Neuronal stem cell (in vitro differentiated cells): ENCODE measurements around the gene SLC28A1.

Source experiments
- DNase-seq: peaks from one replicate; pipeline ENCODE4 v3.0.0-alpha.2; 2013; ENCODE audit warnings: low spot score
- H2AFZ ChIP-seq: one replicate; pipeline ENCODE4 v1.6.1; 2013; ENCODE audit warnings: mild to moderate bottlenecking, low read length, inconsistent platforms
- H2AK5ac ChIP-seq: 2 replicates; pipeline ENCODE4 v1.6.1; 2013; ENCODE audit warnings: low read depth, mild to moderate bottlenecking, inconsistent platforms, low read length, moderate library complexity, mixed read lengths
- H2BK120ac ChIP-seq: 2 replicates; pipeline ENCODE4 v1.6.1; 2013; ENCODE audit warnings: low read depth, mild to moderate bottlenecking, inconsistent platforms, low read length, moderate library complexity, mixed read lengths
- H2BK12ac ChIP-seq: one replicate; pipeline ENCODE4 v1.6.1; 2013; ENCODE audit warnings: low read length, inconsistent platforms
- H2BK15ac ChIP-seq: 2 replicates; pipeline ENCODE4 v1.6.1; 2013; ENCODE audit warnings: mild to moderate bottlenecking, low read length, inconsistent platforms, mixed read lengths
- H2BK5ac ChIP-seq: one replicate; pipeline ENCODE4 v1.6.1; 2013; ENCODE audit warnings: inconsistent platforms, mild to moderate bottlenecking, low read length, moderate library complexity
- H3K14ac ChIP-seq: one replicate; pipeline ENCODE4 v1.6.1; 2013; ENCODE audit warnings: low read length, inconsistent platforms
- H3K18ac ChIP-seq: 2 replicates; pipeline ENCODE4 v1.6.1; 2013; ENCODE audit warnings: low read length, inconsistent platforms
- H3K23ac ChIP-seq: 2 replicates; pipeline ENCODE4 v1.6.1; 2013; ENCODE audit warnings: low read depth, mild to moderate bottlenecking, mixed read lengths, low read length, inconsistent platforms; ENCODE audit not compliant: poor library complexity
- H3K27ac ChIP-seq: replicated peaks from 3 replicates; pipeline ENCODE4 v1.5.1; 2013; ENCODE audit warnings: low read length, inconsistent platforms
- H3K27me3 ChIP-seq, 3 experiments: 2 replicates each; pipeline ENCODE4 v1.6.1; 2013; ENCODE audit warnings: low read length in 3 of 3, mild to moderate bottlenecking in 2 of 3, inconsistent platforms in 1 of 3, low read depth in 1 of 3, mixed read lengths in 1 of 3, moderate library complexity in 1 of 3; ENCODE audit not compliant: control insufficient read depth in 3 of 3, insufficient read depth in 3 of 3
- H3K36me3 ChIP-seq, 2 donors: replicated peaks in 1 of 2; 2 replicates each; pipeline ENCODE4 v1.6.1; 2013; ENCODE audit warnings: low read length in 2 of 2; ENCODE audit not compliant: control insufficient read depth in 2 of 2, insufficient read depth in 2 of 2
- H3K4ac ChIP-seq: 2 replicates; pipeline ENCODE4 v1.6.1; 2013; ENCODE audit warnings: inconsistent platforms, mild to moderate bottlenecking, low read length, moderate library complexity
- H3K4me1 ChIP-seq, 2 donors: 1 replicate in 1 of 2; 2 replicates in 1 of 2; pipeline ENCODE4 v1.6.1; 2013; ENCODE audit warnings: low read length in 2 of 2, low read depth in 1 of 2; ENCODE audit not compliant: control insufficient read depth in 2 of 2, insufficient read depth in 1 of 2
- H3K4me2 ChIP-seq: one replicate; pipeline ENCODE4 v1.6.1; 2013; ENCODE audit warnings: mild to moderate bottlenecking, low read length, inconsistent platforms; ENCODE audit not compliant: insufficient read depth, poor library complexity, severe bottlenecking
- H3K4me3 ChIP-seq, 2 donors: 2 replicates each; pipeline ENCODE4 v1.5.1; 2013; ENCODE audit warnings: low read length in 2 of 2, mild to moderate bottlenecking in 2 of 2, inconsistent platforms in 1 of 2, moderate library complexity in 1 of 2
- H3K79me1 ChIP-seq: one replicate; pipeline ENCODE4 v1.6.1; 2013; ENCODE audit warnings: low read depth, mild to moderate bottlenecking, inconsistent platforms, low read length, moderate library complexity
- H3K9ac ChIP-seq: one replicate; pipeline ENCODE4 v1.6.1; 2013; ENCODE audit warnings: mild to moderate bottlenecking, low read depth, low read length, inconsistent platforms; ENCODE audit not compliant: poor library complexity
- H3K9me3 ChIP-seq, 2 donors: replicated peaks in 1 of 2; 2 replicates each; pipeline versions ENCODE3 to v1.6.1; 2013; ENCODE audit warnings: low read length in 2 of 2, mild to moderate bottlenecking in 2 of 2, inconsistent platforms in 1 of 2, low read depth in 1 of 2, mixed read lengths in 1 of 2, moderate library complexity in 1 of 2; ENCODE audit not compliant: control insufficient read depth in 2 of 2, insufficient read depth in 1 of 2
- H4K8ac ChIP-seq: one replicate; pipeline ENCODE4 v1.6.1; 2013; ENCODE audit warnings: low read depth, mild to moderate bottlenecking, inconsistent platforms, low read length, moderate library complexity
- H4K91ac ChIP-seq: one replicate; pipeline ENCODE4 v1.6.1; 2013; ENCODE audit warnings: low read length, low read depth, mild to moderate bottlenecking, inconsistent platforms; ENCODE audit not compliant: poor library complexity
- WGBS, 2 donors: extraction: QIAGEN DNeasy Blood & Tissue Kit; methylation state at CpG; one replicate each; pipeline ENCODE4 v1.1.7; 2013; ENCODE audit warnings: missing lambda C conversion rate in 2 of 2, mixed read lengths in 1 of 2; ENCODE audit not compliant: insufficient read length in 2 of 2, insufficient replicate concordance in 1 of 2; ENCODE audit errors: extremely low coverage in 2 of 2; 5-methylcytosine and 5-hydroxymethylcytosine counted together

SLC28A1 gene

GRCh38 chr15:84988909-84989644 lies 104.6 kb downstream of the SLC28A1 start:
- no peak overlapping the region for H3K23ac ChIP-seq
- H3K27me3 ChIP-seq: no peaks in the 10 kb centered on the region
- H3K79me1 ChIP-seq: no peaks in the 10 kb centered on the region
- H3K4me1 ChIP-seq: no peaks in the 10 kb centered on the region
- no peak overlapping the region for H3K9ac ChIP-seq
- no peak overlapping the region for H2BK15ac ChIP-seq
- H3K4me3 ChIP-seq: no peak overlapping the region
- no peaks in the 10 kb centered on the region for H3K9me3 ChIP-seq
- H2BK5ac ChIP-seq: no peak overlapping the region
- no peak overlapping the region for H3K27ac ChIP-seq
- no peaks in the 10 kb centered on the region for H3K36me3 ChIP-seq
- no peak for DNase-seq
- H2BK12ac ChIP-seq: no peak overlapping the region
- no peak overlapping the region for H2BK120ac ChIP-seq
- no peak overlapping the region for H3K14ac ChIP-seq
- no peak overlapping the region for H3K4me2 ChIP-seq
- WGBS, 2 donors: no CpG with 5 or more reads among the region's 2 CpGs
- H2AK5ac ChIP-seq: no peak overlapping the region
- H2AFZ ChIP-seq: no peak overlapping the region
- no peak overlapping the region for H4K8ac ChIP-seq
- H3K4ac ChIP-seq: no peak overlapping the region
- no peak overlapping the region for H4K91ac ChIP-seq
- no peak overlapping the region for H3K18ac ChIP-seq

GRCh38 chr15:84990507-84990906 lies 106.0 kb downstream of the SLC28A1 start:
- Histone ChIP-seq H3K27me3 (no peaks in the 10 kb centered on the region), H3K27ac (no peak overlapping the region), H3K9me3 (no peaks in the 10 kb centered on the region), H3K4me2 (no peak overlapping the region), H3K18ac (no peak overlapping the region), H3K14ac (no peak overlapping the region), H2AK5ac (no peak overlapping the region), H3K23ac (no peak overlapping the region), H2AFZ (no peak overlapping the region), H2BK12ac (no peak overlapping the region), H2BK15ac (no peak overlapping the region), H3K79me1 (no peaks in the 10 kb centered on the region), H3K9ac (no peak overlapping the region), H4K91ac (no peak overlapping the region), H2BK120ac (no peak overlapping the region), H3K36me3 (no peaks in the 10 kb centered on the region), H4K8ac (no peak overlapping the region), H3K4me3 (no peak overlapping the region), H3K4me1 (no peaks in the 10 kb centered on the region), H2BK5ac (no peak overlapping the region), H3K4ac (no peak overlapping the region)
- WGBS, 2 donors: no CpG with 5 or more reads among the region's 1 CpG
- DNase-seq: no peak

- H2AK5ac ChIP-seq: no peak overlapping the region
- H3K27ac ChIP-seq: no peak overlapping the region
- H3K9me3 ChIP-seq: no peaks in the 10 kb centered on the region
- H3K18ac ChIP-seq: no peak overlapping the region
- no peak for DNase-seq
- H2BK120ac ChIP-seq: no peak overlapping the region
- H2BK5ac ChIP-seq: no peak overlapping the region
- no peak overlapping the region for H2AFZ ChIP-seq
- no peak overlapping the region for H4K91ac ChIP-seq
- H3K4me3 ChIP-seq: no peak overlapping the region
- no peaks in the 10 kb centered on the region for H3K27me3 ChIP-seq
- H3K4me2 ChIP-seq: no peak overlapping the region
- H3K4ac ChIP-seq: no peak overlapping the region
- H3K36me3 ChIP-seq: no peaks in the 10 kb centered on the region
- no peak overlapping the region for H2BK15ac ChIP-seq
- WGBS, 2 donors: no CpG with 5 or more reads among the region's 4 CpGs
- no peaks in the 10 kb centered on the region for H3K79me1 ChIP-seq
- no peak overlapping the region for H4K8ac ChIP-seq
- H3K23ac ChIP-seq: no peak overlapping the region
- no peak overlapping the region for H2BK12ac ChIP-seq
- H3K9ac ChIP-seq: no peak overlapping the region
- no peak overlapping the region for H3K14ac ChIP-seq
- H3K4me1 ChIP-seq: no peaks in the 10 kb centered on the region
These were observed 106.7 kb downstream of the SLC28A1 start for GRCh38 chr15:84991014-84991712.

GRCh38 chr15:84992157-84992944 lies 107.9 kb downstream of the SLC28A1 start:
- Histone ChIP-seq H3K4ac (no peak overlapping the region), H3K4me2 (no peak overlapping the region), H2BK120ac (no peak overlapping the region), H3K9ac (no peak overlapping the region), H2BK5ac (no peak overlapping the region), H4K8ac (no peak overlapping the region), H3K27ac (no peak overlapping the region), H3K18ac (no peak overlapping the region), H4K91ac (no peak overlapping the region), H2BK12ac (no peak overlapping the region), H2AK5ac (no peak overlapping the region), H2BK15ac (no peak overlapping the region), H3K36me3 (no peaks in the 10 kb centered on the region), H3K23ac (no peak overlapping the region), H3K9me3 (no peaks in the 10 kb centered on the region), H3K14ac (no peak overlapping the region), H2AFZ (no peak overlapping the region), H3K79me1 (no peaks in the 10 kb centered on the region), H3K27me3 (no peaks in the 10 kb centered on the region), H3K4me1 (no peaks in the 10 kb centered on the region), H3K4me3 (no peak overlapping the region)
- no peak for DNase-seq
- WGBS, 2 donors: no CpG with 5 or more reads among the region's 4 CpGs
